Loucy (cell line): Measurements from ENCODE around the gene TOM1L1.

Source experiments
- CTCF ChIP-seq: fragments of 200-600 bp; sonication (generic); conservative IDR thresholded peaks from 2 replicates; pipeline ENCODE4 v1.5.1; 2014; ENCODE audit warnings: mild to moderate bottlenecking, antibody characterized with exemption, low read length
- EZH2phosphoT487 ChIP-seq: fragments of 200-600 bp; IDR thresholded peaks from 2 replicates; pipeline ENCODE4 v1.6.1; 2018; ENCODE audit warnings: antibody characterized with exemption, mild to moderate bottlenecking, moderate library complexity, borderline replicate concordance

GRCh38 chr17:54887787-54888186, 12.9 kb upstream of the TOM1L1 start:
- TF ChIP-seq CTCF, result no peak
- TF ChIP-seq EZH2phosphoT487, result no peak
